ENCODE data around the gene SNX11.

Gene SNX11

GRCh38 chr17:48155889-48156611 is 48.5 kb downstream of the SNX11 start:
- Histone ChIP-seq H3K4me3 (ENCODE audit: low read depth in 1 of 5, low read length in 5 of 5) (no peak overlapping the region), H3K36me3 (ENCODE audit: control insufficient read depth in 5 of 5, insufficient read depth in 5 of 5, low read length in 5 of 5) (no peaks in the 10 kb centered on the region), H3K27me3 (ENCODE audit: control insufficient read depth in 5 of 5, insufficient read depth in 4 of 5, low read length in 5 of 5) (peaks cover 0 to 12% (median 3%) of the 10 kb centered on the region in 5 donors), H3K9ac (ENCODE audit: low read length in 5 of 5) (no peak overlapping the region), H3K4me1 (ENCODE audit: control insufficient read depth in 5 of 5, insufficient read depth in 5 of 5, low read length in 5 of 5) (peaks cover 0 to 7% (median 2%) of the 10 kb centered on the region in 5 donors), H3K27ac (ENCODE audit: low read depth, low read length) (no peak overlapping the region), H3K9me3 (ENCODE audit: control insufficient read depth in 5 of 5, low read length in 5 of 5) (no peaks in the 10 kb centered on the region)

DNA sequence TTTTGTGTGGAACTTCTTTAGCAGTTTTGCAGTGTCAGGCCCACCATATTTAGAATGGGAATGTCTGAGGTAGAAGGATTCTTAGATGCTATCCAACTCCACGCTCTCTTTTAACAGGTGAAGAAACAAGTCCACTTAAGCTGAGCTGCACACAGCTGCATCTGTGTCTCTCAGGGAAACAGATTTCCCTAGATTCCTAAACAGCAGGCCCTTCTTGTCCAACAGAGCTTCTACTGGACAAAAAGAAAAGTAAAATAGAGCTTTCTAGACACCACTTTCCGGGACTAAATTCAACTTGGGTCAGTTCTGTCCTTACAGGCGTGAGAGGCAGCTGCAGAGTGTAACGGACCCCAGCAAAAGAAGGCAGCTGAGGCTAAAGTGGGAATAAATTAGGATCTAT is 51.7 kb downstream of the SNX11 start:
- no peak overlapping the region for H3K4me3 ChIP-seq (ENCODE audit: low read depth in 1 of 5, low read length in 5 of 5)
- H3K27me3 ChIP-seq (ENCODE audit: control insufficient read depth in 5 of 5, insufficient read depth in 4 of 5, low read length in 5 of 5), result peaks cover 0 to 8% (median 0%) of the 10 kb centered on the region in 5 donors
- no peak overlapping the region for H3K9ac ChIP-seq (ENCODE audit: low read length in 5 of 5)
- H3K4me1 ChIP-seq (ENCODE audit: control insufficient read depth in 5 of 5, insufficient read depth in 5 of 5, low read length in 5 of 5), result peaks cover 0 to 10% (median 0%) of the 10 kb centered on the region in 5 donors
- H3K27ac ChIP-seq (ENCODE audit: low read depth, low read length), result no peak overlapping the region
- no peaks in the 10 kb centered on the region for H3K9me3 ChIP-seq (ENCODE audit: control insufficient read depth in 5 of 5, low read length in 5 of 5)
- no peaks in the 10 kb centered on the region for H3K36me3 ChIP-seq (ENCODE audit: control insufficient read depth in 5 of 5, insufficient read depth in 5 of 5, low read length in 5 of 5)

GRCh38 chr17:48160177-48161081 is 52.9 kb downstream of the SNX11 start:
- no peak overlapping the region for H3K9ac ChIP-seq (ENCODE audit: low read length in 5 of 5)
- H3K9me3 ChIP-seq (ENCODE audit: control insufficient read depth in 5 of 5, low read length in 5 of 5), result no peaks in the 10 kb centered on the region
- peaks cover 0 to 6% (median 4%) of the 10 kb centered on the region in 5 donors for H3K27me3 ChIP-seq (ENCODE audit: control insufficient read depth in 5 of 5, insufficient read depth in 4 of 5, low read length in 5 of 5)
- no peak overlapping the region for H3K27ac ChIP-seq (ENCODE audit: low read depth, low read length)
- no peaks in the 10 kb centered on the region for H3K36me3 ChIP-seq (ENCODE audit: control insufficient read depth in 5 of 5, insufficient read depth in 5 of 5, low read length in 5 of 5)
- H3K4me3 ChIP-seq (ENCODE audit: low read depth in 1 of 5, low read length in 5 of 5), result no peak overlapping the region
- peaks cover 0 to 10% (median 0%) of the 10 kb centered on the region in 5 donors for H3K4me1 ChIP-seq (ENCODE audit: control insufficient read depth in 5 of 5, insufficient read depth in 5 of 5, low read length in 5 of 5)

DNA sequence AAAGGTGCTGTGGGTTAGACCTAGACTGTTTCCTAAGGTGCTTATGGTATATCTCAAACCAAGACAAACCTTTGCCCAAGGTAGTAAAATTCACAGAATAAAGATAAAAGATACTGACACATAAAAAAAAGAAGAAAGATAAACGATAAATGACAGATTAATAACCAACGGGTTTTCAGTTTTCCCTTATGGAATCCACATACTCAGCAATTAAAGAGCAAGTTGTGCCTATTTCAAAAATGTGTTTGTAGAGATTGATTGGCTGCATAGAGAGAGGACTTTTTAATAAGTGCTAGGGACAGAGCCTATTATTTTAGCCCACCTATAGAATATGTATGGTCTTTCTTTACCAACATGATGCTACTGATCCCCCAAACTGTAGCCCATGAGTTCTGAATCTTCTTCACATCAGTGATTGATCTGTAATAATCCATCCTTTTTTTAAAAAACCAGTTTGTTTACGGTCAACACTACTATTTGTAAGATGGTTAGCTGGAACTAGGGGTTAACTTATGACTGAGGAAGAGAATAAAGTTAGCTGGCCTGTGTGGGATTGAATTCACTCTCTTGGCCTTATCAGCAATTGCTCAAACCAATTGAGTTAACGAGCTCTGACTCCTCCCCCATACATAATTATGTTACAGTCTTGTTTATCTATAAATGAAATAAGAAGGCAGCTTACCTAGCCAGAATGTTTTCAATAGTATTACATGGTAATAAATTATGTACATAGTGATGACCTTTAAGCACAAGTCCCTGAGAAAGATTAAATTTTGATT is 53.8 kb downstream of the SNX11 start:
- H3K27ac ChIP-seq (ENCODE audit: low read depth, low read length), result no peak overlapping the region
- peaks cover 0 to 10% (median 0%) of the 10 kb centered on the region in 5 donors for H3K27me3 ChIP-seq (ENCODE audit: control insufficient read depth in 5 of 5, insufficient read depth in 4 of 5, low read length in 5 of 5)
- H3K9ac ChIP-seq (ENCODE audit: low read length in 5 of 5), result no peak overlapping the region
- H3K4me3 ChIP-seq (ENCODE audit: low read depth in 1 of 5, low read length in 5 of 5), result no peak overlapping the region
- peaks cover 0 to 10% (median 0%) of the 10 kb centered on the region in 5 donors for H3K4me1 ChIP-seq (ENCODE audit: control insufficient read depth in 5 of 5, insufficient read depth in 5 of 5, low read length in 5 of 5)
- H3K36me3 ChIP-seq (ENCODE audit: control insufficient read depth in 5 of 5, insufficient read depth in 5 of 5, low read length in 5 of 5), result no peaks in the 10 kb centered on the region
- H3K9me3 ChIP-seq (ENCODE audit: control insufficient read depth in 5 of 5, low read length in 5 of 5), result no peaks in the 10 kb centered on the region

- no peak overlapping the region for H3K27ac ChIP-seq (ENCODE audit: low read depth, low read length)
- H3K4me1 ChIP-seq (ENCODE audit: control insufficient read depth in 5 of 5, insufficient read depth in 5 of 5, low read length in 5 of 5), result peaks cover 0 to 10% (median 0%) of the 10 kb centered on the region in 5 donors
- no peak overlapping the region for H3K4me3 ChIP-seq (ENCODE audit: low read depth in 1 of 5, low read length in 5 of 5)
- H3K27me3 ChIP-seq (ENCODE audit: control insufficient read depth in 5 of 5, insufficient read depth in 4 of 5, low read length in 5 of 5), result peaks cover 0 to 10% (median 0%) of the 10 kb centered on the region in 5 donors
- no peak overlapping the region for H3K9ac ChIP-seq (ENCODE audit: low read length in 5 of 5)
- no peaks in the 10 kb centered on the region for H3K9me3 ChIP-seq (ENCODE audit: control insufficient read depth in 5 of 5, low read length in 5 of 5)
- no peaks in the 10 kb centered on the region for H3K36me3 ChIP-seq (ENCODE audit: control insufficient read depth in 5 of 5, insufficient read depth in 5 of 5, low read length in 5 of 5)
Measured at GRCh38 chr17:48162306-48162934, 54.9 kb downstream of the SNX11 start.

DNA sequence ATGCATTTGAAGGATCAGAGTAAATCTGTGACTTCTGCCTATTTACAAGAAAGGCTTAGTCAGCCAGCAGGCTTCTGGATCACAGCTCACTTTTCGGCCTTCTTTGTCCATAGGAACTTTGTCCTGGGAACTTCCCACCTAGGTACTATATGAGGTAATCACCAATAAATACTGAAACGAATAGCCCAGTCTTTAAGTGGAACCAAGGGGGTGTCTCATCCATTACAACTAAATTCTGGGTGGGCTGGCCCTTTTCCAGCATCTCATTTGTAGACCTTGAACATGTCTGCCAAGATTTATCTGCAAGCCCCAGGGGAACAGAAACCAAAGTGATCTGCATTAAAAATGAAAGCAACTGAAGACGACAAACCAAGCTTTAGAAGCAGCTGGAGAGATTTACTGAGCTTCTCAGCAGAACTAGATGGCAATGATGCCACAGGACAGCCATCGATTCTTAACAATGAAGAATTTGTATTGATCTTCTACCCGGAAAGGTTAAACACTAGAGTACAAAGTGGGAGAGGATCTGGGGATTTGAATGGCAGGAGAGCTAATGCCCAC is 55.5 kb downstream of the SNX11 start:
- Histone ChIP-seq H3K4me3 (ENCODE audit: low read depth in 1 of 5, low read length in 5 of 5) (no peak overlapping the region), H3K9ac (ENCODE audit: low read length in 5 of 5) (peak overlapping the region in 2 of 5 donors; percentile 19 to 28), H3K36me3 (ENCODE audit: control insufficient read depth in 5 of 5, insufficient read depth in 5 of 5, low read length in 5 of 5) (no peaks in the 10 kb centered on the region), H3K27me3 (ENCODE audit: control insufficient read depth in 5 of 5, insufficient read depth in 4 of 5, low read length in 5 of 5) (peaks cover 0 to 10% (median 0%) of the 10 kb centered on the region in 5 donors), H3K27ac (ENCODE audit: low read depth, low read length) (no peak overlapping the region), H3K4me1 (ENCODE audit: control insufficient read depth in 5 of 5, insufficient read depth in 5 of 5, low read length in 5 of 5) (peaks cover 0 to 10% (median 0%) of the 10 kb centered on the region in 5 donors), H3K9me3 (ENCODE audit: control insufficient read depth in 5 of 5, low read length in 5 of 5) (no peaks in the 10 kb centered on the region)

- Histone ChIP-seq H3K9me3 (ENCODE audit: control insufficient read depth in 5 of 5, low read length in 5 of 5) (no peaks in the 10 kb centered on the region), H3K27me3 (ENCODE audit: control insufficient read depth in 5 of 5, insufficient read depth in 4 of 5, low read length in 5 of 5) (peaks cover 0 to 10% (median 0%) of the 10 kb centered on the region in 5 donors), H3K4me1 (ENCODE audit: control insufficient read depth in 5 of 5, insufficient read depth in 5 of 5, low read length in 5 of 5) (peaks cover 0 to 10% (median 0%) of the 10 kb centered on the region in 5 donors), H3K4me3 (ENCODE audit: low read depth in 1 of 5, low read length in 5 of 5) (no peak overlapping the region), H3K9ac (ENCODE audit: low read length in 5 of 5) (no peak overlapping the region), H3K27ac (ENCODE audit: low read depth, low read length) (no peak overlapping the region), H3K36me3 (ENCODE audit: control insufficient read depth in 5 of 5, insufficient read depth in 5 of 5, low read length in 5 of 5) (no peaks in the 10 kb centered on the region)
Measured at GRCh38 chr17:48163809-48164208, 56.2 kb downstream of the SNX11 start.

DNA sequence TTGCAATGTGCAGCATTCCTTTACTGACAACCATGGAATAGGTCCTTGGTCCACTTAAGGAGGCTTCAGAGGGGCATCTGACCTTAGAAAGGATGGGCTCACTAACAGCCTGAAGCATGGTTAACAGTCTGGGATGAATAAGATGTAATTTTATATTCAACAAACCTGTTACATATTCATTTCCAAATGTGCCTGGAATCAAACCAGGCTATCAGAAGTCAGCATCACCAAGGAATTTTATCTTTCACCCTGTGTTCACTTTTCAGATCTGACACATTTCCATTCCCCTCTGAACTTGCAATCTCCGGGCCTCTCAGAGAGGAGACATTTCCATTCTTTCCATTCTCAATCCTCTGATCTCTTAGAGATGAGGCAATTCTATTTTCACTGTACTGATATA is 62.4 kb downstream of the SNX11 start:
- Histone ChIP-seq H3K9ac (ENCODE audit: low read length in 5 of 5) (no peak overlapping the region), H3K9me3 (ENCODE audit: control insufficient read depth in 5 of 5, low read length in 5 of 5) (no peaks in the 10 kb centered on the region), H3K4me1 (ENCODE audit: control insufficient read depth in 5 of 5, insufficient read depth in 5 of 5, low read length in 5 of 5) (no peaks in the 10 kb centered on the region), H3K27me3 (ENCODE audit: control insufficient read depth in 5 of 5, insufficient read depth in 4 of 5, low read length in 5 of 5) (peaks cover 4 to 8% (median 6%) of the 10 kb centered on the region in 5 donors), H3K36me3 (ENCODE audit: control insufficient read depth in 5 of 5, insufficient read depth in 5 of 5, low read length in 5 of 5) (no peaks in the 10 kb centered on the region), H3K27ac (ENCODE audit: low read depth, low read length) (no peak overlapping the region), H3K4me3 (ENCODE audit: low read depth in 1 of 5, low read length in 5 of 5) (no peak overlapping the region)

Data from subcutaneous abdominal adipose tissue (tissue), 5 donors.